K562 (cell line): Measurements from ENCODE around the gene IL11. TPM values are rescaled to one million over a fixed set of nuclear protein-coding genes. Genes with fewer than 3 reads are reported as not detected.

Experiments
- ARID1B ChIP-seq: fragments of 450-650 bp; IDR thresholded peaks from 2 replicates; pipeline ENCODE4 v1.6.1; 2016; ENCODE audit warnings: antibody characterized with exemption, mild to moderate bottlenecking, inconsistent platforms
- BRD4 ChIP-seq: fragments of 200-600 bp; sonication (generic); IDR thresholded peaks from 2 replicates; pipeline ENCODE4 v1.6.1; 2017; ENCODE audit warnings: inconsistent platforms
- DIDO1 ChIP-seq: fragments of 450-650 bp; IDR thresholded peaks from 2 replicates; pipeline ENCODE4 v1.6.1; 2016; ENCODE audit warnings: low read depth, missing biosample characterization, missing genetic modification characterization
- DLX4 ChIP-seq: fragments of 250-450 bp; sonication (Bioruptor Pico); IDR thresholded peaks from 2 replicates; pipeline ENCODE4 v1.6.1; 2021; ENCODE audit warnings: mild to moderate bottlenecking
- NFIX ChIP-seq: fragments of 250-450 bp; sonication (Bioruptor Pico); IDR thresholded peaks from 2 replicates; pipeline ENCODE4 v1.4.0; 2020; ENCODE audit warnings: low read depth, mild to moderate bottlenecking, moderate library complexity
- PHB ChIP-seq: fragments of 250-450 bp; sonication (Bioruptor Pico); IDR thresholded peaks from 2 replicates; pipeline ENCODE4 v1.5.0; 2021
- PRMT5 ChIP-seq: sonication (generic); formaldehyde crosslinking; IDR thresholded peaks from 2 replicates; pipeline ENCODE4 v1.5.0; 2020; ENCODE audit warnings: missing genetic modification reagents
- PURB ChIP-seq: sonication (generic); formaldehyde crosslinking; IDR thresholded peaks from 2 replicates; pipeline ENCODE4 v1.9.0; 2021; ENCODE audit warnings: low read depth, mild to moderate bottlenecking, missing genetic modification reagents
- RERE ChIP-seq: sonication (generic); formaldehyde crosslinking; IDR thresholded peaks from 2 replicates; pipeline ENCODE4 v1.8.0; 2023; ENCODE audit warnings: missing genetic modification reagents, mild to moderate bottlenecking, borderline replicate concordance
- SAFB ChIP-seq: fragments of 200-400 bp; formaldehyde crosslinking; IDR thresholded peaks from 2 replicates; pipeline ENCODE4 v1.6.1; 2017; ENCODE audit warnings: low read depth, low read length, borderline replicate concordance
- SFPQ ChIP-seq: fragments of 200-400 bp; formaldehyde crosslinking; IDR thresholded peaks from 2 replicates; pipeline ENCODE4 v1.6.1; 2017; ENCODE audit warnings: mild to moderate bottlenecking, low read depth, low read length, moderate library complexity
- SMARCE1 ChIP-seq: fragments of 450-650 bp; IDR thresholded peaks from 2 replicates; pipeline ENCODE4 v1.7.1; 2016; ENCODE audit warnings: mild to moderate bottlenecking
- SMC3 ChIP-seq: conservative IDR thresholded peaks from 2 replicates; pipeline ENCODE4 v1.6.1; 2011; ENCODE audit warnings: low read depth, low read length, improper control_type of control experiment; ENCODE audit not compliant: insufficient read depth
- TEAD1 ChIP-seq, 2 experiments: fragments of 450-650 bp in 1 of 2; sonication (generic) in 1 of 2; formaldehyde crosslinking; IDR thresholded peaks; 2 replicates each; pipeline versions ENCODE4 v1.4.0 to v1.8.0; 2020 to 2022; ENCODE audit warnings: mild to moderate bottlenecking in 2 of 2, missing genetic modification reagents in 1 of 2
- XRCC3 ChIP-seq: fragments of 450-650 bp; IDR thresholded peaks from 2 replicates; pipeline ENCODE4 v1.6.1; 2017; ENCODE audit warnings: mild to moderate bottlenecking, moderate library complexity
- ZBTB43 ChIP-seq: sonication (generic); formaldehyde crosslinking; IDR thresholded peaks from 2 replicates; pipeline ENCODE4 v1.8.0; 2023; ENCODE audit warnings: mild to moderate bottlenecking, missing genetic modification reagents
- ZFP1 ChIP-seq: fragments of 450-650 bp; formaldehyde crosslinking; IDR thresholded peaks from 2 replicates; pipeline ENCODE4 v1.4.0; 2020; ENCODE audit warnings: mild to moderate bottlenecking, mixed read lengths
- ZNF41 ChIP-seq: fragments of 250-450 bp; sonication (Bioruptor Pico); conservative IDR thresholded peaks from 2 replicates; pipeline ENCODE4 v1.4.0; 2020; ENCODE audit warnings: mild to moderate bottlenecking
- polyA plus RNA-seq, 8 experiments: library from polyadenylated mRNA; depleted of rRNA in 4 of 8; stranded (reverse) in 5 of 8; unstranded in 3 of 8; fragments of >200 nt; fragmentation: Nextera tagmentation in 2 of 8; fragmentation: Illumina TruSeq in 1 of 8; extraction: Ambion mirVana in 2 of 8; extraction: Trizol in 1 of 8; gene quantifications; 2 replicates each; pipeline versions ENCODE4 v1.2.1 to v1.2.3, GENCODE V29; 2011 to 2014; ENCODE audit warnings: inconsistent platforms in 1 of 8, missing spikeins in 1 of 8
- total RNA-seq, 7 experiments: library from RNA; depleted of rRNA in 6 of 7; stranded (reverse); fragments of >200 nt in 6 of 7; fragmentation: Illumina TruSeq in 2 of 7; extraction: Trizol in 2 of 7; gene quantifications; 2 replicates each; pipeline versions ENCODE4 v1.2.1 to v1.2.3, GENCODE V29; 2011 to 2021; ENCODE audit warnings: low replicate concordance in 1 of 7

The IL11 gene
- total and polyA plus RNA-seq, 9 of the 15 experiments (the other 6 are each of a cell fraction or from before 2014, with no cell fraction given), result 0.04 to 0.42 (median 0.06) TPM; not detected in 6

GRCh38 chr19:55385724-55386492 lies 15.6 kb upstream of the IL11 start, which contains the start of gene RPL28 (continued):
- 0 out of 2 replicates have a peak, but pooled peaks have one; percentile 56 for TF ChIP-seq RERE (CRISPR knock-in tag)
- no peak for TF ChIP-seq DLX4
- no peak for TF ChIP-seq XRCC3
- peak in 1 of 2 experiments; percentile 61; a peak in 1 of 4 replicates for TF ChIP-seq TEAD1 (CRISPR knock-in tag; IDR thresholded peaks at IDR 0.05)
- TF ChIP-seq PRMT5 (CRISPR knock-in tag), result no peak
- TF ChIP-seq ARID1B, result no peak
- 0 out of 2 replicates have a peak, but pooled peaks have one; percentile 18 for TF ChIP-seq SMARCE1
- no peak for TF ChIP-seq SFPQ
- TF ChIP-seq SAFB, result no peak
- 0 out of 2 replicates have a peak, but pooled peaks have one; percentile 43 for TF ChIP-seq BRD4
- no peak; the same call in 1 of the 2 replicates for TF ChIP-seq SMC3
- TF ChIP-seq DIDO1, result no peak
- TF ChIP-seq PURB, result no peak
- no peak for TF ChIP-seq ZFP1 (CRISPR knock-in tag)
- no peak for TF ChIP-seq NFIX (CRISPR knock-in tag)
- no peak for TF ChIP-seq ZNF41
- 0 out of 2 replicates have a peak, but pooled peaks have one; percentile 8 for TF ChIP-seq PHB (CRISPR knock-in tag)
- TF ChIP-seq ZBTB43 (CRISPR knock-in tag), result no peak
